OCI-LY3 (cell line): ENCODE results near the gene SHISAL2A.

ENCODE experiments used
- H2AFZ ChIP-seq: fragments of 200-600, 300-600 bp; shearing (Covaris generic); 2 replicates; pipeline ENCODE4 v1.6.0; 2014; ENCODE audit warnings: antibody characterized with exemption, low read depth, low read length
- H3K27ac ChIP-seq: fragments of 200-600, 300-600 bp; sonication (generic); 2 replicates; pipeline ENCODE4 v1.5.1; 2014; ENCODE audit warnings: mild to moderate bottlenecking, low read length, moderate library complexity, mixed read lengths
- H3K27me3 ChIP-seq: fragments of 200-600, 300-600 bp; sonication (generic); 2 replicates; pipeline ENCODE4 v1.6.1; 2014; ENCODE audit warnings: low read depth, low read length, mixed read lengths
- H3K36me3 ChIP-seq: fragments of 200-600, 300-600 bp; sonication (generic); replicated peaks from 2 replicates; pipeline ENCODE3; 2014; ENCODE audit warnings: low read depth, low read length, mixed read lengths
- H3K4me1 ChIP-seq: fragments of 300-600, 200-600 bp; sonication (generic); 2 replicates; pipeline ENCODE4 v1.6.1; 2014; ENCODE audit warnings: low read length, mixed read lengths
- H3K4me2 ChIP-seq: fragments of 200-600, 300-600 bp; sonication (generic); 2 replicates; pipeline ENCODE4 v1.6.1; 2014; ENCODE audit warnings: low read length, mixed read lengths
- H3K4me3 ChIP-seq: fragments of 300-600, 200-600 bp; sonication (generic); 2 replicates; pipeline ENCODE4 v1.5.1; 2014; ENCODE audit warnings: antibody characterized with exemption, mild to moderate bottlenecking, low read length, moderate library complexity
- H3K79me2 ChIP-seq: fragments of 300-600, 200-600 bp; shearing (Covaris generic); 2 replicates; pipeline ENCODE4 v1.6.1; 2014; ENCODE audit warnings: mild to moderate bottlenecking, low read length, mixed read lengths
- H3K9ac ChIP-seq: fragments of 300-600, 200-600 bp; shearing (Covaris generic); 2 replicates; pipeline ENCODE4 v1.6.0; 2014; ENCODE audit warnings: mild to moderate bottlenecking, low read length, moderate library complexity
- H3K9me3 ChIP-seq: fragments of 200-600, 300-600 bp; shearing (Covaris generic); 2 replicates; pipeline ENCODE4 v1.6.1; 2014; ENCODE audit warnings: low read length, mixed read lengths; ENCODE audit not compliant: insufficient read depth
- H4K20me1 ChIP-seq: fragments of 200-600, 300-600 bp; sonication (generic); 2 replicates; pipeline ENCODE4 v1.6.1; 2016; ENCODE audit warnings: low read length, mixed read lengths; ENCODE audit not compliant: insufficient read depth
- CTCF ChIP-seq: fragments of 200-600, 300-600 bp; sonication (generic); IDR thresholded peaks from 2 replicates; pipeline ENCODE4 v1.5.1; 2014; ENCODE audit warnings: antibody characterized with exemption, low read length, low read depth
- EZH2phosphoT487 ChIP-seq: fragments of 200-600 bp; shearing (Covaris generic); IDR thresholded peaks from 2 replicates; pipeline ENCODE4 v1.6.1; 2018; ENCODE audit warnings: antibody characterized with exemption, mixed run types, low read depth

The SHISAL2A gene

GRCh38 chr1:52634111-52634510 is 1.1 kb downstream of the SHISAL2A start:
- Histone ChIP-seq H3K9ac (peak overlapping the region; percentile 40; the same call in 1 of the 2 replicates), H3K4me2 (peak overlapping the region; percentile 55), H4K20me1 (no peaks in the 10 kb centered on the region), H3K27ac (no peak overlapping the region), H3K79me2 (no peaks in the 10 kb centered on the region), H3K9me3 (no peaks in the 10 kb centered on the region; the same call in 1 of the 2 replicates), H3K4me3 (no peak overlapping the region), H3K4me1 (peaks cover 48% of the 10 kb centered on the region), H3K36me3 (no peaks in the 10 kb centered on the region), H2AFZ (0 out of 2 replicates have a peak overlapping the region, but pooled peaks have one; percentile 52), H3K27me3 (no peaks in the 10 kb centered on the region)
- TF ChIP-seq CTCF (no peak), EZH2phosphoT487 (no peak)

GRCh38 chr1:52635321-52636089 is 2.5 kb downstream of the SHISAL2A start:
- Histone ChIP-seq H3K4me2 (no peak overlapping the region), H3K27ac (peak overlapping the region; percentile 57; the same call in 1 of the 2 replicates), H3K36me3 (no peaks in the 10 kb centered on the region), H2AFZ (no peak overlapping the region), H3K27me3 (no peaks in the 10 kb centered on the region), H3K79me2 (no peaks in the 10 kb centered on the region), H3K4me1 (peaks cover 50% of the 10 kb centered on the region), H3K9ac (no peak overlapping the region), H3K4me3 (no peak overlapping the region), H3K9me3 (no peaks in the 10 kb centered on the region; the same call in 1 of the 2 replicates), H4K20me1 (no peaks in the 10 kb centered on the region)
- TF ChIP-seq EZH2phosphoT487, result no peak
- TF ChIP-seq CTCF, result no peak

GRCh38 chr1:52636721-52637695 is 4.0 kb downstream of the SHISAL2A start:
- Histone ChIP-seq H3K9ac (peak overlapping the region; percentile 80), H3K4me3 (peak overlapping the region; percentile 51), H3K27ac (peak overlapping the region; percentile 97), H3K4me1 (peaks cover 66% of the 10 kb centered on the region), H3K36me3 (no peaks in the 10 kb centered on the region), H3K79me2 (no peaks in the 10 kb centered on the region), H3K9me3 (no peaks in the 10 kb centered on the region; the same call in 1 of the 2 replicates), H2AFZ (peak overlapping the region; percentile 78; the same call in 1 of the 2 replicates), H4K20me1 (no peaks in the 10 kb centered on the region), H3K4me2 (peak overlapping the region; percentile 79), H3K27me3 (no peaks in the 10 kb centered on the region)
- no peak for TF ChIP-seq EZH2phosphoT487
- TF ChIP-seq CTCF, result no peak

- TF ChIP-seq EZH2phosphoT487 (no peak), CTCF (no peak)
- Histone ChIP-seq H3K4me2 (peak overlapping the region; percentile 79), H3K4me1 (peaks cover 67% of the 10 kb centered on the region), H3K9me3 (no peaks in the 10 kb centered on the region; the same call in 1 of the 2 replicates), H3K36me3 (no peaks in the 10 kb centered on the region), H3K27me3 (no peaks in the 10 kb centered on the region), H2AFZ (no peak overlapping the region), H3K9ac (peak overlapping the region; percentile 80), H3K79me2 (no peaks in the 10 kb centered on the region), H3K27ac (peak overlapping the region; percentile 97), H4K20me1 (no peaks in the 10 kb centered on the region), H3K4me3 (peak overlapping the region; percentile 51)
These were observed 5.0 kb downstream of the SHISAL2A start for GRCh38 chr1:52637946-52638345.
